Heart left ventricle (tissue), 16 donors: ENCODE results near the gene CDKL5. TPM values are rescaled to one million over a fixed set of nuclear protein-coding genes. Genes with fewer than 3 reads are reported as not detected.

Experiments
- ATAC-seq, 4 donors: fragments of 200-7000 bp; cut with Tn5 transposase; one replicate each; pipeline ENCODE4 v1.9.1; 2020 to 2022; ENCODE audit warnings: moderate library complexity in 4 of 4, mild to moderate bottlenecking in 3 of 4, moderate number of reproducible peaks in 1 of 4
- DNase-seq, 5 donors: peaks; one replicate each; pipeline ENCODE4 v3.0.0-alpha.2; 2020
- H3K27ac ChIP-seq, 12 donors: fragments of 200-600 bp; sonication (generic) in 4 of 12; one replicate each; pipeline versions ENCODE4 v1.5.0 to v1.8.0; 2016 to 2022; ENCODE audit warnings: mild to moderate bottlenecking in 2 of 12
- H3K27me3 ChIP-seq, 9 donors: fragments of 200-600 bp; sonication (generic) in 2 of 9; one replicate each; pipeline versions ENCODE4 v1.5.1 to v1.8.0; 2016 to 2022; ENCODE audit warnings: mild to moderate bottlenecking in 3 of 9
- H3K36me3 ChIP-seq, 9 donors: fragments of 200-600 bp; sonication (generic) in 2 of 9; one replicate each; pipeline versions ENCODE4 v1.5.0 to v1.8.0; 2018 to 2022; ENCODE audit warnings: mild to moderate bottlenecking in 2 of 9
- H3K4me1 ChIP-seq, 12 donors: fragments of 200-600 bp; sonication (generic) in 4 of 12; one replicate each; pipeline versions ENCODE4 v1.5.0 to v1.8.0; 2016 to 2022; ENCODE audit warnings: mild to moderate bottlenecking in 3 of 12
- H3K4me3 ChIP-seq, 12 donors: fragments of 200-600 bp; sonication (generic) in 4 of 12; one replicate each; pipeline versions ENCODE4 v1.5.0 to v1.8.0; 2017 to 2022; ENCODE audit warnings: mild to moderate bottlenecking in 9 of 12, moderate library complexity in 4 of 12
- H3K9me3 ChIP-seq, 12 donors: fragments of 200-600 bp; sonication (generic) in 4 of 12; one replicate each; pipeline versions ENCODE4 v1.5.0 to v1.8.0; 2016 to 2022; ENCODE audit warnings: mild to moderate bottlenecking in 1 of 12
- POLR2A ChIP-seq, 2 donors: fragments of 450-650 bp; IDR thresholded peaks; one replicate each; pipeline ENCODE4 v1.6.1; 2017; ENCODE audit warnings: antibody characterized with exemption in 2 of 2, mild to moderate bottlenecking in 2 of 2, moderate library complexity in 2 of 2
- WGBS, 4 donors: extraction: QIAGEN DNeasy Blood & Tissue Kit in 2 of 4; methylation state at CpG; one replicate each; pipeline versions ENCODE4 v1.1.5 to v1.1.7; 2013 to 2018; 5-methylcytosine and 5-hydroxymethylcytosine counted together
- intact Hi-C, 10 donors: fragments of 100-400 bp; cut with DNase I; formaldehyde crosslinking; loops; one replicate each; pipeline versions ENCODE4 v1.11.1 to v1.14.2; 2022
- polyA plus RNA-seq, 2 donors: library from polyadenylated mRNA; stranded (reverse); fragments of 200-250 nt; gene quantifications; one replicate each; pipeline ENCODE4 v1.2.3, GENCODE V29; 2013
- total RNA-seq, 9 donors: library from RNA; depleted of rRNA in 2 of 9; stranded (reverse); fragments of >200 nt in 2 of 9; fragmentation: NEBNext Ultra II Directional in 3 of 9; extraction: Animal tissue kit (Norgen Biotek cat#: 25700) in 3 of 9; gene quantifications; one replicate each; pipeline versions ENCODE4 v1.1.0 to v1.2.4, GENCODE V29; 2016 to 2023
- TF ChIP-seq, protein P1 (sequence below), 12 donors: fragments of 200-600 bp; sonication (generic) in 4 of 12; IDR thresholded peaks; one replicate each; pipeline versions ENCODE4 v1.5.0 to v1.8.0; 2018 to 2022; ENCODE audit warnings: antibody characterized with exemption in 12 of 12, mild to moderate bottlenecking in 5 of 12
- donor health status: ischemic (EF 13 %, LVEDD 7.1; RV severe dilation, severe dysfunction).
- donor health status: healthy with polysubstance abuse.
- donor health status: DM: no; HTN: yes; CAD: no.
- donor health status: DM: no; HTN: no; CAD: no.
- donor health status: ischemic (EF 25% LVEDD 6.9; RV normal size, moderate dysfunction).
- donor health status: ischemic (EF 25% LVEDD 5.7; RV mildly dilated, moderate dysfunction).
- donor health status: healthy.
- donor health status: DM: yes; HTN: yes; CAD: no.
- donor health status: ischemic (EF 35%, LVEDD 5.7; RV mildly dilated, moderate dysfunction).
- donor health status: nonischemic (EF 11% LVEDD 7.7; RV severe dilation, severe dysfunction).
- donor health status: DM: yes; HTN: yes; CAD: no.
- donor health status: PGD.
- donor health status: ischemic (EF 29% LVEDD 5.4; RV normal size, mild dysfunction).
- donor health status: nonischemic (EF 23%, LVEDD 6.1; RV moderate dilation, normal function).

The CDKL5 gene
- total and polyA plus RNA-seq, 11 donors, result 3.0 to 12.5 (median 9.3) TPM

GRCh38 chrX:18607966-18608365 lies 182.6 kb downstream of the CDKL5 start:
- Histone ChIP-seq H3K4me3 (no peak overlapping the region), H3K9me3 (no peaks in the 10 kb centered on the region), H3K27me3 (peaks cover 0 to 2% (median 0%) of the 10 kb centered on the region in 9 donors), H3K27ac (no peak overlapping the region), H3K4me1 (no peaks in the 10 kb centered on the region), H3K36me3 (peaks cover 0 to 30% (median 8%) of the 10 kb centered on the region in 9 donors)
- WGBS, 4 donors, result 70 to 73% (median 72%) methylated on average over 4 of the region's 4 CpGs
- intact Hi-C loops, result no loop called here
- ATAC-seq, result no peak
- no peak for DNase-seq
- TF ChIP-seq, protein P1, sequence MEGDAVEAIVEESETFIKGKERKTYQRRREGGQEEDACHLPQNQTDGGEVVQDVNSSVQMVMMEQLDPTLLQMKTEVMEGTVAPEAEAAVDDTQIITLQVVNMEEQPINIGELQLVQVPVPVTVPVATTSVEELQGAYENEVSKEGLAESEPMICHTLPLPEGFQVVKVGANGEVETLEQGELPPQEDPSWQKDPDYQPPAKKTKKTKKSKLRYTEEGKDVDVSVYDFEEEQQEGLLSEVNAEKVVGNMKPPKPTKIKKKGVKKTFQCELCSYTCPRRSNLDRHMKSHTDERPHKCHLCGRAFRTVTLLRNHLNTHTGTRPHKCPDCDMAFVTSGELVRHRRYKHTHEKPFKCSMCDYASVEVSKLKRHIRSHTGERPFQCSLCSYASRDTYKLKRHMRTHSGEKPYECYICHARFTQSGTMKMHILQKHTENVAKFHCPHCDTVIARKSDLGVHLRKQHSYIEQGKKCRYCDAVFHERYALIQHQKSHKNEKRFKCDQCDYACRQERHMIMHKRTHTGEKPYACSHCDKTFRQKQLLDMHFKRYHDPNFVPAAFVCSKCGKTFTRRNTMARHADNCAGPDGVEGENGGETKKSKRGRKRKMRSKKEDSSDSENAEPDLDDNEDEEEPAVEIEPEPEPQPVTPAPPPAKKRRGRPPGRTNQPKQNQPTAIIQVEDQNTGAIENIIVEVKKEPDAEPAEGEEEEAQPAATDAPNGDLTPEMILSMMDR (IDR thresholded peaks at IDR 0.05), result no peak
- TF ChIP-seq POLR2A (IDR thresholded peaks at IDR 0.05), result no peak

- no peaks in the 10 kb centered on the region for H3K9me3 ChIP-seq
- DNase-seq (no peak), ATAC-seq (no peak)
- TF ChIP-seq, protein P1 (IDR thresholded peaks at IDR 0.05), result no peak
- TF ChIP-seq POLR2A (IDR thresholded peaks at IDR 0.05), result no peak
- no peak overlapping the region for H3K4me3 ChIP-seq
- 81 to 96% (median 92%) methylated on average over 3 of the region's 3 CpGs for WGBS, 4 donors
- H3K27me3 ChIP-seq, result peaks cover 0 to 2% (median 0%) of the 10 kb centered on the region in 9 donors
- no peak overlapping the region for H3K27ac ChIP-seq
- no peaks in the 10 kb centered on the region for H3K4me1 ChIP-seq
- peaks cover 0 to 16% (median 3%) of the 10 kb centered on the region in 9 donors for H3K36me3 ChIP-seq
- intact Hi-C loops, result no loop called here
These were observed 188.7 kb downstream of the CDKL5 start for GRCh38 chrX:18613930-18614639.

DNA sequence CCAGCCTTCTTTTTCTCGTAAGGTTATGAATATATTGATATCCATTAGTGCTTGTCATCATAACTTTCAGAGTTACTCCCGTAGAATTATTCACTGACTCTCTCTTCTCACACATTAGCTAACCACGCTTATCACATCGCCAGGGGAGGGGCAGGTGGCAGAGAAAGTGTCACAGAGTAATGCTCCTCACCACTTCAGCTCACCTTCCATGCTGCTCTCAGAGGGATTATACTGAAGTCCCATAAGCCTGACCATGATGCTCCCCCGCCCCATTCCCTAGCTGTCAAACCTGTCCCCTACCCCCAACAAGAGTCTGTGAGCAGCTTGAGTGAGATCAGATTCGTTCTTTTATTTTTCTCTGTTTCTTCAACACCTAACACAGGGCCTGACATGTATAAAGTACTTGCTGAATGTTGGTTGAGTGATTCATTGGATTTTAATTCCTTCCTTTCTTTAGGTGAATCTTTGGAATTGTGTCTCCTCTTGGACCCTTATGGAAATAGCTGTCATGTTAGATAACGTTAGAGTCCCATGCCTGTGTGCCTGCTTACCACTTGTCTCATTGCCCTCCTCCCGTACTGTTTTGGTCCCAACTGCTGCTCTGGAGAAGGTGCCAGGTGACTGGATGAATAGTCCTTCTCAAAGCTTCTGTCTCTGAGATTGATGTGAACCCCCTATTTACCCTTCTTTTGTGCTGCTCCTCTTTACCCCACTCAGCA lies 191.4 kb downstream of the CDKL5 start:
- DNase-seq, result no peak
- WGBS, 4 donors, result 75 to 88% (median 81%) methylated on average over 8 of the region's 8 CpGs
- TF ChIP-seq, protein P1 (IDR thresholded peaks at IDR 0.05), result no peak
- no peak for TF ChIP-seq POLR2A (IDR thresholded peaks at IDR 0.05)
- H3K36me3 ChIP-seq, result peaks cover 0 to 7% (median 0%) of the 10 kb centered on the region in 9 donors
- no peak for ATAC-seq
- no peak overlapping the region for H3K27ac ChIP-seq
- no peaks in the 10 kb centered on the region for H3K9me3 ChIP-seq
- H3K4me1 ChIP-seq, result no peaks in the 10 kb centered on the region
- H3K27me3 ChIP-seq, result no peaks in the 10 kb centered on the region
- H3K4me3 ChIP-seq, result no peak overlapping the region
- intact Hi-C loops, result no loop called here

GRCh38 chrX:18617407-18617750 lies 192.0 kb downstream of the CDKL5 start:
- Histone ChIP-seq H3K9me3 (no peaks in the 10 kb centered on the region), H3K27me3 (no peaks in the 10 kb centered on the region), H3K4me1 (no peaks in the 10 kb centered on the region), H3K4me3 (no peak overlapping the region), H3K36me3 (peaks cover 0 to 7% (median 0%) of the 10 kb centered on the region in 9 donors), H3K27ac (no peak overlapping the region)
- intact Hi-C loops, result no loop called here
- no peak for TF ChIP-seq POLR2A (IDR thresholded peaks at IDR 0.05)
- TF ChIP-seq, protein P1 (IDR thresholded peaks at IDR 0.05), result no peak
- DNase-seq, result no peak
- ATAC-seq, result no peak
- 81 to 91% (median 84%) methylated on average over 5 of the region's 5 CpGs for WGBS, 4 donors
